ENCODE data around the gene HYAL4.

- TF ChIP-seq BHLHE40 (IDR thresholded peaks at IDR 0.05; ENCODE audit: borderline replicate concordance): no peak
- TF ChIP-seq HDGF (IDR thresholded peaks at IDR 0.05; ENCODE audit: borderline replicate concordance): no peak
- no peak for TF ChIP-seq NFRKB (IDR thresholded peaks at IDR 0.05)
- TF ChIP-seq SUZ12 (IDR thresholded peaks at IDR 0.05): no peak
- no peak for TF ChIP-seq FOXM1 (IDR thresholded peaks at IDR 0.05; ENCODE audit: borderline replicate concordance)
These were observed 2.9 kb downstream of the HYAL4 start for GRCh38 chr7:123847868-123848267.

Data from HEK293T (cell line).